GM20000 (cell line): ENCODE data around the gene BTBD19.
A peak's percentile ranks its signal among the peaks of the same experiment; 100 is the strongest.
"Not testable (repeated sequence)": the region's sequence is repeated elsewhere in the genome, so short reads cannot be mapped to it uniquely, and the experiment has no call there.

Source experiments
- DNase-seq: peaks from one replicate; pipeline ENCODE4 v3.0.0; 2012; ENCODE audit warnings: low spot score
- CTCF ChIP-seq: IDR thresholded peaks from 2 replicates; pipeline ENCODE4 v1.5.1; 2012; ENCODE audit warnings: mild to moderate bottlenecking, control low read depth; ENCODE audit errors: extremely low read depth, missing control alignments

The BTBD19 gene

DNA sequence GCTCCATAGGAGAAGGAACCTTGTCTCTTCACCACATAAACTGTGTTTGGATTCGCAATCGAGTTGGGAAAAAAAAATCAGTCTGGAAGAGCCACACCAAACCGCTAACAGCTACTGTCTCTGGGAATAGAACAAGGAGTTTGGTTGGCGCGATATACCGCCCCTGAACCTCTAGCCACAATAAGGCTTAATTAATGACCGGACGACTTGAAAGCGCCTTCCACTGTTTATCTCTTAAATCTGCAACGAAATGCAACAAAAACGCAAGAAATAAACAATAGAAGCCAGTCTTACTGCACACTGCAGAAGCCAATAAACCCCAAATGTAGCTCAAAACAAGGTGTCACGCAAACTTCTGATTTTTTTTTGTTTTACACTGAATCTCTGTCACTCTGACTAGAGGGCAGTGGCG, 10.9 kb downstream of the BTBD19 start:
- no peak for DNase-seq
- no peak for TF ChIP-seq CTCF

- TF ChIP-seq CTCF, result no peak
- peak; percentile 91 for DNase-seq
These were observed 11.4 kb downstream of the BTBD19 start for GRCh38 chr1:44819608-44820327.

DNA sequence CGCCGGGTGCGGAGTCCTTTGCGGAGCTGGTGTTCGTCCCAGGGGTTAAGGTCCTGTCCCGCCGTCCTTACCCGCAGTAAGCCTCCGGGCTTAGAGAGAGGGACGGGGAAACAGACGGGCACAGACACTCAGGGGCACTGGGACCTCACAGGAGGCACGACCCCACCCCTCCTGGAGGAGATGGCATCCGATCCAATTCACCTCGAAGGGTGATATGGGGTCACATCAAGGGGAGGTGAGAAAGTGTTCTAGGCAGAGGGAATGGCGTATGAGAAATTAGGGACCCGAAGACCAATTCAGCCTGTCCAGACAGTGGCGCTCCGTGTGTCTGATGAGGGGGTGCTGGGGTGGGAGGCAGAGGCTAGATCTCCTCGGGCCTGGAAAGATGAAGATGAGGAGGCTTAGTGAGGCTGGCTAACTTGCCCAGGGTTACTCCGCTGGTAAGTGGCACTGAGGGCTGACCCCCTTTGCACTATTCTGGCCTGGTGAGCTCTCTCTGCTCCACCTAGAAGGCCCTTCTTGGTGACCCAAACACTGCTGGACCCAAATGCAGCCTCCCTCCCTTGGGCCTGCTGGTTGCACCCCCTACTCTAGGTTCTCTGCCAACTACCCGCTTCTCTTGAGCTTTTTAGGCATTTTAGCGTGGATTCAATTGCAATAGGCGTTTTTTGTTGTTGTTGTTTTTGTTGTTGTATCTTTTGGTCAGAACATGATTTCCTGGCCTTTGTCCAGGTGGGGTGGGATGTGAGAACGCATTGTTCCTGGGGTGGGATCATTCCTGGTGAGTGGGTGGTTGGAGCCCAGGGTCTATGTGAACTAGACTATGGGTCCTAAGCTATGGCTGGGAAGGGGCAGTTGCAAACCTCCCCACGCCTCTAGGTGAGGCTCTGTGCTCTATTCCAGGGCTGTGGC, 12.3 kb downstream of the BTBD19 start:
- no peak for TF ChIP-seq CTCF
- no peak for DNase-seq

- no peak for TF ChIP-seq CTCF
- DNase-seq, result no peak
These were observed 13.0 kb downstream of the BTBD19 start for GRCh38 chr1:44821240-44821715.

DNA sequence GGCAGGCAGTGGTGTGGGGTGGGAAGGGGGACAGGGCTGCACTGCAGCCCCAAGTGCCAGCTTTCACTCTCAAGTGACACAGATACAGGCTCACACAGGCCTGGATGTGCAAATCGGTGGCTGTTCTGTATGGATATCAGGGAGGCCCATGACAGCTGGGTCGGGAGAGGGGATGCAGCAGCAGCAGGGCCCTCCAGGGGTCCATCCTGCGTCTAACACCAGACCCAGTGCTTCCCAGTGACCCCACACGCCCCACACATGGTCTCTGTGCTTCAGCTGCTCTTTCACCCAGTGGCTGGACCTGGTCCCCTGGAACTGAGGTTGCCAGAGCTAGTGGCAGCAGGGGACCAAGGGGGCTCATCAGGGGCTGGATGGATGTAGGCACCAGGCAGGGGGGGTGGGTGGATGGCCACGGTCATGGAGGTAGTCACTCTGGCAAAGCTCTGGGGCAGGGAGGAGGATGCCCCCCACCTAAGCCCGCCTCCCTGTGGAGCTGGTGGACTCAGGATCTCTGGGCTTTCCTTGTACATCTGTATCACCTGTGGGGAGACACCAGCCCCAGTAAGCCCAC, 13.9 kb downstream of the BTBD19 start:
- TF ChIP-seq CTCF, result no peak
- DNase-seq, result no peak

GRCh38 chr1:44822981-44823451, 14.7 kb downstream of the BTBD19 start:
- no peak for DNase-seq
- TF ChIP-seq CTCF, result no peak

- not testable (repeated sequence) for DNase-seq
These were observed 16.1 kb downstream of the BTBD19 start for GRCh38 chr1:44824392-44824791.
